ENCODE measurements around the gene PHETA1. TPM values are rescaled to one million over a fixed set of nuclear protein-coding genes. Genes with fewer than 3 reads are reported as not detected.

Gene PHETA1
- total and polyA plus RNA-seq, 2 of the 13 experiments (the other 11 are each of a cell fraction or from before 2014, with no cell fraction given) = 11.3 to 20.8 TPM

GRCh38 chr12:111368788-111369495 is at the start of gene PHETA1 (continued):
- TF ChIP-seq, protein P1, sequence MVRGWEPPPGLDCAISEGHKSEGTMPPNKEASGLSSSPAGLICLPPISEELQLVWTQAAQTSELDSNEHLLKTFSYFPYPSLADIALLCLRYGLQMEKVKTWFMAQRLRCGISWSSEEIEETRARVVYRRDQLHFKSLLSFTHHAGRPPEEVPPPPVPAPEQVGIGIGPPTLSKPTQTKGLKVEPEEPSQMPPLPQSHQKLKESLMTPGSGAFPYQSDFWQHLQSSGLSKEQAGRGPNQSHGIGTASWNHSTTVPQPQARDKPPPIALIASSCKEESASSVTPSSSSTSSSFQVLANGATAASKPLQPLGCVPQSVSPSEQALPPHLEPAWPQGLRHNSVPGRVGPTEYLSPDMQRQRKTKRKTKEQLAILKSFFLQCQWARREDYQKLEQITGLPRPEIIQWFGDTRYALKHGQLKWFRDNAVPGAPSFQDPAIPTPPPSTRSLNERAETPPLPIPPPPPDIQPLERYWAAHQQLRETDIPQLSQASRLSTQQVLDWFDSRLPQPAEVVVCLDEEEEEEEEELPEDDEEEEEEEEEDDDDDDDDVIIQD (CRISPR knock-in tag; IDR thresholded peaks at IDR 0.05; ENCODE audit: low read depth) = no peak
- no peak for TF ChIP-seq CSRNP2 (CRISPR knock-in tag; conservative IDR thresholded peaks at IDR 0.05; ENCODE audit: low read depth)
- TF ChIP-seq ZFP36L1 (CRISPR knock-in tag; IDR thresholded peaks at IDR 0.05) = no peak
- no peak for TF ChIP-seq ZNF512B (CRISPR knock-in tag; IDR thresholded peaks at IDR 0.05; ENCODE audit: borderline replicate concordance)
- TF ChIP-seq ZNF326 (CRISPR knock-in tag; IDR thresholded peaks at IDR 0.05; ENCODE audit: borderline replicate concordance) = no peak
- TF ChIP-seq MYPOP (CRISPR knock-in tag; IDR thresholded peaks at IDR 0.05) = no peak
- TF ChIP-seq ZNF256 (CRISPR knock-in tag; conservative IDR thresholded peaks at IDR 0.05) = no peak
- TF ChIP-seq, protein P2, sequence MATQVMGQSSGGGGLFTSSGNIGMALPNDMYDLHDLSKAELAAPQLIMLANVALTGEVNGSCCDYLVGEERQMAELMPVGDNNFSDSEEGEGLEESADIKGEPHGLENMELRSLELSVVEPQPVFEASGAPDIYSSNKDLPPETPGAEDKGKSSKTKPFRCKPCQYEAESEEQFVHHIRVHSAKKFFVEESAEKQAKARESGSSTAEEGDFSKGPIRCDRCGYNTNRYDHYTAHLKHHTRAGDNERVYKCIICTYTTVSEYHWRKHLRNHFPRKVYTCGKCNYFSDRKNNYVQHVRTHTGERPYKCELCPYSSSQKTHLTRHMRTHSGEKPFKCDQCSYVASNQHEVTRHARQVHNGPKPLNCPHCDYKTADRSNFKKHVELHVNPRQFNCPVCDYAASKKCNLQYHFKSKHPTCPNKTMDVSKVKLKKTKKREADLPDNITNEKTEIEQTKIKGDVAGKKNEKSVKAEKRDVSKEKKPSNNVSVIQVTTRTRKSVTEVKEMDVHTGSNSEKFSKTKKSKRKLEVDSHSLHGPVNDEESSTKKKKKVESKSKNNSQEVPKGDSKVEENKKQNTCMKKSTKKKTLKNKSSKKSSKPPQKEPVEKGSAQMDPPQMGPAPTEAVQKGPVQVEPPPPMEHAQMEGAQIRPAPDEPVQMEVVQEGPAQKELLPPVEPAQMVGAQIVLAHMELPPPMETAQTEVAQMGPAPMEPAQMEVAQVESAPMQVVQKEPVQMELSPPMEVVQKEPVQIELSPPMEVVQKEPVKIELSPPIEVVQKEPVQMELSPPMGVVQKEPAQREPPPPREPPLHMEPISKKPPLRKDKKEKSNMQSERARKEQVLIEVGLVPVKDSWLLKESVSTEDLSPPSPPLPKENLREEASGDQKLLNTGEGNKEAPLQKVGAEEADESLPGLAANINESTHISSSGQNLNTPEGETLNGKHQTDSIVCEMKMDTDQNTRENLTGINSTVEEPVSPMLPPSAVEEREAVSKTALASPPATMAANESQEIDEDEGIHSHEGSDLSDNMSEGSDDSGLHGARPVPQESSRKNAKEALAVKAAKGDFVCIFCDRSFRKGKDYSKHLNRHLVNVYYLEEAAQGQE (IDR thresholded peaks at IDR 0.05; ENCODE audit: borderline replicate concordance in 1 of 2, low read depth in 1 of 2, low read length in 2 of 2) = no peak
- no peak for TF ChIP-seq ZNF24 (IDR thresholded peaks at IDR 0.05)
- no peak; the same call in 1 of the 2 replicates for TF ChIP-seq ETS1 (CRISPR knock-in tag; IDR thresholded peaks at IDR 0.05)
- no peak for TF ChIP-seq STAT5B (CRISPR knock-in tag; IDR thresholded peaks at IDR 0.05)
- TF ChIP-seq GRHL1 (CRISPR knock-in tag; conservative IDR thresholded peaks at IDR 0.05) = no peak
- peak; percentile 67 for TF ChIP-seq AGO2 (optimal IDR thresholded peaks at IDR 0.05; ENCODE audit: low read depth, low read length)
